WI38 (cell line): ENCODE data around the gene AKAP1.

ENCODE experiments used
- H3K4me3 ChIP-seq: 2 replicates; pipeline ENCODE4 v1.5.1; 2011; ENCODE audit warnings: low read depth, mild to moderate bottlenecking, control low read depth, low read length
- CTCF ChIP-seq: IDR thresholded peaks from 2 replicates; pipeline ENCODE4 v1.5.1; 2012; ENCODE audit warnings: low read depth, mild to moderate bottlenecking, control low read depth, low read length

Gene AKAP1

DNA sequence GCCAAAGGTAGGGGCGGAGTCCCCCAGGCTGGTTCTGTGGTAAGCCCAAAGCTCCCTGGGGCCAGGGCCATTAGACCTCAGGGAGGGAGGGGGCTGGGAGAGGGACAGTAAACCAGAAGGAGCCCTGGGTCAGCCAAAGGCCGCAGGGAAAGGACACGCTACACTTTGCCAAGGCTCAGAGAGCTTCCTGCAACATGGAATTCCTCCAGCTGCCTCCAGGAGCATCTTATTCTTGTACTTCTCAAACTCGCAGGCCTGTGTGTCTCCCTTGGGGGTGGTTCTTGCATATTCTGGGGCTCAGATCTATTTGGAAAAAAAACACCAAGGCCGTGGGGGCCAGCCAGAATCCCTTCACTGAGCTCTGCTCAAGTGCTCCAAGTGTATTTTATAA lies 25.1 kb downstream of the AKAP1 start:
- no peak for TF ChIP-seq CTCF

DNA sequence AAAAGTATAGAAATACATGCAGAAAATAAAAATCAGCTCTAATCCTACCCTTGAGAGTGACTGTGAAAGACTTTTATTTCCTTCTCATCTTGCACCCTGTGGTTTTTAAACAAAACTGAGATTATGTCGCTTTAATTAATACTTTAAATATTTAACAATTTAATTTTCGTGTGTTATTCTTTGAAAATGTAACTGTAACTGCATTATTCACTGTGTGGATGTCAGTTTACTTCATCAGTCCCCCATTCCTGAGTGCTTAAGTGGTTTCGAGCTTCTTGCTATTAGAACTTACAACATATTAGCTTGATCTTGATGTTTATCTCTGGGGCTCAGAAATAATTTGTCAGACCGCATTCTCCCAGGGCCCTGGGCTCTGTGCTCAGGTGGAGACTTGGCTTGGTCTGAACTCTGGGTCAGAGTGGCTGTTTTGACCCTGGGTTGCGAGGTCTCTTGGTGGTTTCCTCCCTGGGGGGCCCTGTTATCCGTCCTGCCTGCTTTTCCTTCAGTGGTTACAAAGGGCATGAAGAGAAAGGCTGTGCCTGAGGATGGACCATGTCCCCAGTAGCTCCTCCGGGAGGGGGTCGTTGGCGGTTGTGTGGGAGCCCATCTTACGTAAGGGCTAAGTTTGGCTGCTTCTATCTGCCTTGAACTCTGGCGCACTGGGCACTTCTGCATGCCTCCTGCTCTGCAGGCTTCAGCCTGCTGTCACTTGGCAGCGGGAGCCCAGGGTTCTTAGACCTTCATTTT lies 25.7 kb downstream of the AKAP1 start:
- TF ChIP-seq CTCF = no peak
- H3K4me3 ChIP-seq = no peak overlapping the region

More for the DNA sequence above, 25.1 kb downstream of the AKAP1 start:
- H3K4me3 ChIP-seq = no peak overlapping the region

DNA sequence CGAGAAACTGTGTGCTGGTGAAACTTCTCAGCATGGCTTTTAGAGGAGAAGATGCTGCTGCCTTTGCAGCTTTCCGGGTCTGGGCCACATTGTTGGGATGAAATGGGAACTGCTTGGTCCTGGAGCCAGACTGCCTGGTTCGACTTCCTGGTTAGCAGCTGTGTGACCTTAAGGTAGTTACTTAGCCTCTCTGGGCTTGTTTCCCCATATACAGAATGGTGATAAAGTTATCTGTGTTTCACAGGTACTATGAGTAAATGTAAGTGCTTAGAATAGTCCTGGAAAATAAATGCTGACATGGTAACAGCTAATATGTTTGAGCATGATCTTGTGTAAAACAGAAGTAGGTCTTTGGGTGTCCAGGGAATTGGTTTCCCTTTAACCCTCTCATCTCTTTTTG lies 26.3 kb downstream of the AKAP1 start:
- H3K4me3 ChIP-seq = no peak overlapping the region
- TF ChIP-seq CTCF = no peak

- TF ChIP-seq CTCF = no peak
- no peak overlapping the region for H3K4me3 ChIP-seq
Measured at GRCh38 chr17:57113011-57113410, 28.0 kb downstream of the AKAP1 start.

DNA sequence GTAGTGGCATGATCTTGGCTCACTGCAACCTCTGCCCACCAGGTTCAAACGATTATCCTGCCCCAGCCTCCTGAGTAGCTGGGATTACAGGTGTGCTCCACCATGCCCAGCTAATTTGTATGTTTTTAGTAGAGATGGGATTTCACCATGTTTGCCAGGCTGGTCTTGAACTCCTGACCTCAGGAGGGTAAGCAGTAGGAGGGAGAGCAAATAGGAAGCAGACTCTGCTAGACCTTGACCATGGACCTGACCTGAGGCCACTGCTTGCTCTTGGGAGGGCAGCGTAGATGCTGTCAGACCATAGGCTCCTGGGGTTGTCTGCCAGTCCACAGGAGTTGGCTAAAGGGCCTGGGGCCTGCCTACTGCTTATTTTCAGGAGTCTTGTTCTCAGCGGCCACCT lies 28.6 kb downstream of the AKAP1 start:
- H3K4me3 ChIP-seq = no peak overlapping the region
- TF ChIP-seq CTCF = no peak

DNA sequence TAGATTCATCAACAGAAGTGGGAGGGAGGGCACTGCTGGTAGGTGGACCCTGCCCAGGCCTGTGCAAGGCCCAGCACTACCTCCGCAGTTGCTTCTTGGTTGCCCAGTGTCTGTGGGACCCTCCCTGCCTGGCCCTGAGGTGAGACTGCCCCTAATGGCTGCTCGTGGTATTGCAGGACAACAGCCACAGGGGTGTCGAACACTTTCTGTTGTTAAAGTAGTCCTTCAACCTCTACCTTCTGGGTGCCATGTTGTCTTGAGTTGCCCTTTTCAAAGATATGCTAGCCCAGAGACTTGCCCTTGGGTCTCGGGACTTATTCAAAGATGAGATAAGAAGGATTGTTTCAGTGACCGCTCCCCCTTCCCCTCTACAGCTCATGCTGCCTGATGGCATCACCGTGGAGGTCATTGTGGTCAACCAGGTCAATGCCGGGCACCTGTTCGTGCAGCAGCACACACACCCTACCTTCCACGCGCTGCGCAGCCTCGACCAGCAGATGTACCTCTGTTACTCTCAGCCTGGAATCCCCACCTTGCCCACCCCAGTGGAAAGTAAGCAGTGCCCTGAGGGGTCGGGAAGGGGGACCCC lies 29.1 kb downstream of the AKAP1 start:
- TF ChIP-seq CTCF = peak; percentile 96
- no peak overlapping the region for H3K4me3 ChIP-seq

DNA sequence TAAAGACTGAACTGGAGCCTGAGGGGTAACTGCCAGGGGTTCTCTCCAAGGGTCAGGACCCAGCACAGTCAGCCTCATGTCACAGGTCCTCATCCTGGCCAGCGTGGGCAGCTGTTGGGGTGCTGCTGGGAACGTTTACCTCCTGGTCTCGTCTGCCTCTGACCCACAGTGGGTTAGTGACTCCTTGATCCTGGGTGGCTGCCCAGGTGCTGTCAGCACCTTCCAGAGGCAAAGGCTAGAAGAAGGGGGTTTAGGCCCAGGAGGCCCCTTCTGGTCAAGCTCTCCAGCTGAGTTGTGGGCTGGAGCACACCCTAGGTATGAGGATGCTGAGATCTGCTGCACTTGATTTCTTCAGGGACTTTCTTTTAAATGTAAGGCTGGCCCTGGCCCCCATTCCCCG lies 30.3 kb downstream of the AKAP1 start:
- no peak for TF ChIP-seq CTCF

More for the DNA sequence above, 30.3 kb downstream of the AKAP1 start:
- no peak overlapping the region for H3K4me3 ChIP-seq
